GM23338 (cell line): Measurements from ENCODE around the gene DNM1L.

ENCODE experiments used
- EZH2 ChIP-seq: fragments of 200-600 bp; sonication (generic); IDR thresholded peaks from one replicate; pipeline ENCODE4 v1.8.0; 2017; ENCODE audit warnings: antibody characterized with exemption, mild to moderate bottlenecking, low read depth; ENCODE audit not compliant: unreplicated experiment
- POLR2AphosphoS5 ChIP-seq: IDR thresholded peaks from 2 replicates; pipeline ENCODE4 v1.6.1; 2016; ENCODE audit warnings: antibody characterized with exemption, low read depth

DNA sequence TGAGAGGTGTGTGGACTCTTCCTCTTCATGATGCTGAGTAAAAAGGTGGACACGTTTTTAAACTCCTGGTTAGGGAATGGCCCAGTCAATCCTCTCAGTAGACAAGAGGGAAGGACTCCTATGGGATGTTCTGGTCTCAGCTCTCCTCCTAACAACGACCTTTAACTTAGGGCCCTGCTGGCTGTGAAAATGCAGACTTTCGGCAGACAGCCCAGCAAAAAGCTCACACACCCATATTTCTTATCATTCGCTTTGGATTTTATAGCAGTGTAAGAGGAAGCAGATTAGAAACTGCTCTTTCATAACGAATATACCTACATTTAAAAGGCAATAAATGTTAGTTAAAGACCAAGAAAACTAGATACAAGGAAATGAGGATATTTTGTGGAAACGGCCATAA, 94.6 kb downstream of the DNM1L start:
- TF ChIP-seq EZH2 (no peak), POLR2AphosphoS5 (no peak)
